ENCODE data around the gene PLEKHG7.

DNA sequence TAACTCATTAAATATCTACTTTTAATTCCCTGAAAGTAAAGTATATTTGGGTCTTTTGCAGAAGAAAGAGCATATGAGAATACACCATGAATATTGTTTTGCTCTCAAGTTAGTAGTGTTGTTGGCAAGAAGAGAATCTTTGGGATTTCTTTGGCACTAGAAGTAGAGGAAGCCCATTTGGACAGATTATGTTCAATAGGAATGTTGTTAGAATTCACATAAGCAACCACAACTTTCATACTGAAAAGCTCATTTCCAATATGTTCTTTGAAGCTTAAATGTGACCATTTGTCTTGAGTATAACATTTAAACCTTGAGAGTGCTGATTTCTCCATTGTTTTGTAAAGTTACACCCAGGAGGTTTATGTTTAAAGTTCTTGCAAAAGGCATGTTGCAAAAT, 37.6 kb downstream of the PLEKHG7 start:
- no peak for TF ChIP-seq CTCF (IDR thresholded peaks at IDR 0.05; ENCODE audit: low read depth, low read length, missing input control)
- no peak for TF ChIP-seq RAD21 (IDR thresholded peaks at IDR 0.05)
- no peak for TF ChIP-seq YY1 (IDR thresholded peaks at IDR 0.05)
- no peak for TF ChIP-seq MAX (IDR thresholded peaks at IDR 0.05)
- TF ChIP-seq, protein P1, sequence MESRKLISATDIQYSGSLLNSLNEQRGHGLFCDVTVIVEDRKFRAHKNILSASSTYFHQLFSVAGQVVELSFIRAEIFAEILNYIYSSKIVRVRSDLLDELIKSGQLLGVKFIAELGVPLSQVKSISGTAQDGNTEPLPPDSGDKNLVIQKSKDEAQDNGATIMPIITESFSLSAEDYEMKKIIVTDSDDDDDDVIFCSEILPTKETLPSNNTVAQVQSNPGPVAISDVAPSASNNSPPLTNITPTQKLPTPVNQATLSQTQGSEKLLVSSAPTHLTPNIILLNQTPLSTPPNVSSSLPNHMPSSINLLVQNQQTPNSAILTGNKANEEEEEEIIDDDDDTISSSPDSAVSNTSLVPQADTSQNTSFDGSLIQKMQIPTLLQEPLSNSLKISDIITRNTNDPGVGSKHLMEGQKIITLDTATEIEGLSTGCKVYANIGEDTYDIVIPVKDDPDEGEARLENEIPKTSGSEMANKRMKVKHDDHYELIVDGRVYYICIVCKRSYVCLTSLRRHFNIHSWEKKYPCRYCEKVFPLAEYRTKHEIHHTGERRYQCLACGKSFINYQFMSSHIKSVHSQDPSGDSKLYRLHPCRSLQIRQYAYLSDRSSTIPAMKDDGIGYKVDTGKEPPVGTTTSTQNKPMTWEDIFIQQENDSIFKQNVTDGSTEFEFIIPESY (IDR thresholded peaks at IDR 0.05): no peak
- TF ChIP-seq, protein P2, sequence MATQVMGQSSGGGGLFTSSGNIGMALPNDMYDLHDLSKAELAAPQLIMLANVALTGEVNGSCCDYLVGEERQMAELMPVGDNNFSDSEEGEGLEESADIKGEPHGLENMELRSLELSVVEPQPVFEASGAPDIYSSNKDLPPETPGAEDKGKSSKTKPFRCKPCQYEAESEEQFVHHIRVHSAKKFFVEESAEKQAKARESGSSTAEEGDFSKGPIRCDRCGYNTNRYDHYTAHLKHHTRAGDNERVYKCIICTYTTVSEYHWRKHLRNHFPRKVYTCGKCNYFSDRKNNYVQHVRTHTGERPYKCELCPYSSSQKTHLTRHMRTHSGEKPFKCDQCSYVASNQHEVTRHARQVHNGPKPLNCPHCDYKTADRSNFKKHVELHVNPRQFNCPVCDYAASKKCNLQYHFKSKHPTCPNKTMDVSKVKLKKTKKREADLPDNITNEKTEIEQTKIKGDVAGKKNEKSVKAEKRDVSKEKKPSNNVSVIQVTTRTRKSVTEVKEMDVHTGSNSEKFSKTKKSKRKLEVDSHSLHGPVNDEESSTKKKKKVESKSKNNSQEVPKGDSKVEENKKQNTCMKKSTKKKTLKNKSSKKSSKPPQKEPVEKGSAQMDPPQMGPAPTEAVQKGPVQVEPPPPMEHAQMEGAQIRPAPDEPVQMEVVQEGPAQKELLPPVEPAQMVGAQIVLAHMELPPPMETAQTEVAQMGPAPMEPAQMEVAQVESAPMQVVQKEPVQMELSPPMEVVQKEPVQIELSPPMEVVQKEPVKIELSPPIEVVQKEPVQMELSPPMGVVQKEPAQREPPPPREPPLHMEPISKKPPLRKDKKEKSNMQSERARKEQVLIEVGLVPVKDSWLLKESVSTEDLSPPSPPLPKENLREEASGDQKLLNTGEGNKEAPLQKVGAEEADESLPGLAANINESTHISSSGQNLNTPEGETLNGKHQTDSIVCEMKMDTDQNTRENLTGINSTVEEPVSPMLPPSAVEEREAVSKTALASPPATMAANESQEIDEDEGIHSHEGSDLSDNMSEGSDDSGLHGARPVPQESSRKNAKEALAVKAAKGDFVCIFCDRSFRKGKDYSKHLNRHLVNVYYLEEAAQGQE (IDR thresholded peaks at IDR 0.05): no peak
- no peak for TF ChIP-seq SP1 (IDR thresholded peaks at IDR 0.05)
- TF ChIP-seq, protein P3, sequence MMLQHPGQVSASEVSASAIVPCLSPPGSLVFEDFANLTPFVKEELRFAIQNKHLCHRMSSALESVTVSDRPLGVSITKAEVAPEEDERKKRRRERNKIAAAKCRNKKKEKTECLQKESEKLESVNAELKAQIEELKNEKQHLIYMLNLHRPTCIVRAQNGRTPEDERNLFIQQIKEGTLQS (IDR thresholded peaks at IDR 0.05): no peak
- no peak for TF ChIP-seq TAF1 (conservative IDR thresholded peaks at IDR 0.05)
- no peak for TF ChIP-seq HNF4A (conservative IDR thresholded peaks at IDR 0.05)
